Astrocyte of the cerebellum (primary cell): Measurements from ENCODE around the gene IGSF5.

Experiments
- DNase-seq: peaks from one replicate; pipeline ENCODE4 v3.0.0-alpha.2; 2011; ENCODE audit warnings: low read depth
- H3K4me3 ChIP-seq: 2 replicates; pipeline ENCODE4 v1.5.1; 2011; ENCODE audit warnings: mild to moderate bottlenecking, low read depth, low read length, moderate library complexity
- CTCF ChIP-seq: IDR thresholded peaks from 2 replicates; pipeline ENCODE4 v1.5.1; 2012; ENCODE audit warnings: low read length, low read depth, moderate library complexity, mild to moderate bottlenecking; ENCODE audit errors: missing control alignments
- in situ Hi-C: cut with HindIII; loops from 2 replicates; pipeline ENCODE4 v1.10.0; 2017; ENCODE audit warnings: low sequenced_read_pairs

IGSF5 gene

GRCh38 chr21:39710866-39711265 is 34.1 kb upstream of the IGSF5 start:
- in situ Hi-C loops = no loop called here
- no peak for TF ChIP-seq CTCF
- no peak for DNase-seq
- H3K4me3 ChIP-seq = no peak overlapping the region

- in situ Hi-C loops = no loop called here
- DNase-seq = no peak
- TF ChIP-seq CTCF = no peak
- no peak overlapping the region for H3K4me3 ChIP-seq
Measured at GRCh38 chr21:39712273-39712672, 32.7 kb upstream of the IGSF5 start.

- in situ Hi-C loops = no loop called here
- DNase-seq = no peak
- peak; percentile 4 for TF ChIP-seq CTCF
- no peak overlapping the region for H3K4me3 ChIP-seq
Measured at GRCh38 chr21:39712976-39713375, 32.0 kb upstream of the IGSF5 start.

GRCh38 chr21:39713905-39714304 is 31.1 kb upstream of the IGSF5 start:
- no peak for DNase-seq
- TF ChIP-seq CTCF = no peak
- in situ Hi-C loops = no loop called here
- H3K4me3 ChIP-seq = no peak overlapping the region

GRCh38 chr21:39714331-39714730 is 30.7 kb upstream of the IGSF5 start:
- in situ Hi-C loops = no loop called here

GRCh38 chr21:39715804-39716397 is 29.1 kb upstream of the IGSF5 start:
- in situ Hi-C loops = no loop called here
- peak; percentile 24 for DNase-seq

More at GRCh38 chr21:39714331-39714730, 30.7 kb upstream of the IGSF5 start:
- no peak for TF ChIP-seq CTCF
- H3K4me3 ChIP-seq = no peak overlapping the region
- DNase-seq = no peak

More at GRCh38 chr21:39715804-39716397, 29.1 kb upstream of the IGSF5 start:
- H3K4me3 ChIP-seq = no peak overlapping the region
- TF ChIP-seq CTCF = peak; percentile 47
